DOHH2 (cell line): Measurements from ENCODE around the gene SLITRK2.

ENCODE experiments used
- EZH2phosphoT487 ChIP-seq: fragments of 200-600 bp; sonication (generic); IDR thresholded peaks from 2 replicates; pipeline ENCODE4 v1.6.1; 2017; ENCODE audit warnings: borderline replicate concordance, mild to moderate bottlenecking, antibody characterized with exemption, low read length, moderate library complexity, mixed read lengths
- TF ChIP-seq, protein P1 (sequence below): fragments of 200-600 bp; sonication (generic); IDR thresholded peaks from one replicate; pipeline ENCODE4 v1.5.1; 2014; ENCODE audit warnings: antibody characterized with exemption, mild to moderate bottlenecking, low read depth, low read length; ENCODE audit not compliant: poor library complexity, severe bottlenecking

DNA sequence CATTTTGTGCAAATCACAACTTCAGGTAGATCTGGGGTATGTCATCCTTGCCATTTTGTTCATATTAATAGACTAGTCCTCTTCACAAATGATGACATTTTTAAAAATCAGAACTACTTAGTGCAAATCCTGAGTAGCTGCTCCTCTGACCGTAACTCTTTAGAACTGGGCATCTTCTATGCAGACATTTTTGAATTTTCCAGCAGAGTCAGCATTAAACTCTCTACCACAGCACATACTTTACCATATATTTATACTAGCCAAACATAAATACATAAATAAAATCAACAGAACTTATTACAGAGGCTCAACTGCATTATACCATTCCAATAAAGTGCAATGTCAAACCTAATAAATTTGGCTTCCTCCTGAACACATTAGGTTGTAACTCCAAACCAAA is 4.5 kb upstream of the SLITRK2 start:
- TF ChIP-seq, protein P1, sequence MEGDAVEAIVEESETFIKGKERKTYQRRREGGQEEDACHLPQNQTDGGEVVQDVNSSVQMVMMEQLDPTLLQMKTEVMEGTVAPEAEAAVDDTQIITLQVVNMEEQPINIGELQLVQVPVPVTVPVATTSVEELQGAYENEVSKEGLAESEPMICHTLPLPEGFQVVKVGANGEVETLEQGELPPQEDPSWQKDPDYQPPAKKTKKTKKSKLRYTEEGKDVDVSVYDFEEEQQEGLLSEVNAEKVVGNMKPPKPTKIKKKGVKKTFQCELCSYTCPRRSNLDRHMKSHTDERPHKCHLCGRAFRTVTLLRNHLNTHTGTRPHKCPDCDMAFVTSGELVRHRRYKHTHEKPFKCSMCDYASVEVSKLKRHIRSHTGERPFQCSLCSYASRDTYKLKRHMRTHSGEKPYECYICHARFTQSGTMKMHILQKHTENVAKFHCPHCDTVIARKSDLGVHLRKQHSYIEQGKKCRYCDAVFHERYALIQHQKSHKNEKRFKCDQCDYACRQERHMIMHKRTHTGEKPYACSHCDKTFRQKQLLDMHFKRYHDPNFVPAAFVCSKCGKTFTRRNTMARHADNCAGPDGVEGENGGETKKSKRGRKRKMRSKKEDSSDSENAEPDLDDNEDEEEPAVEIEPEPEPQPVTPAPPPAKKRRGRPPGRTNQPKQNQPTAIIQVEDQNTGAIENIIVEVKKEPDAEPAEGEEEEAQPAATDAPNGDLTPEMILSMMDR, result no peak
- no peak for TF ChIP-seq EZH2phosphoT487
